GM18909 (cell line): ENCODE data around the gene CCDC13.

Experiments
- ATAC-seq: cut with Tn5 transposase; IDR thresholded peaks from one replicate; pipeline ENCODE4 v1.9.1; 2021; ENCODE audit warnings: mild to moderate bottlenecking; ENCODE audit not compliant: unreplicated experiment, poor library complexity

Gene CCDC13

DNA sequence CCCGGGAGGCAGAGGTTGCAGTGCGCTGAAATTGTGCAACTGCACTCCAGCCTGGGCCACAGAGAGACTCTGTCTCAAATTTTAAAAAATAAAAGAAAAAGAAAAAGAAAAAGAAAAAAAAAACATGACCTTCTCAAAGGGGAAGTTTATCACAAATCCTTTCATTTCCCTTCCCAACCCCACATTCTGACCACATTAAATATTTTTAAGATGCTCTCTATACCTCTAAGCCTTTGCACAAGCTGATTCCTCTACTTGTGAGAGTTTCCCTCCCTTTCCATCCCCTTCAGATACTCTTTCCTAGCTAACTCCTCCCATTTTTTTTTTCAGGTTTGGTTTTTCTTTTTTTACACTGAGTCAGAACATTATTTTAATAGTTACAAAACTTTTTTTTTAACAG lies 27.2 kb upstream of the CCDC13 start:
- no peak for ATAC-seq

DNA sequence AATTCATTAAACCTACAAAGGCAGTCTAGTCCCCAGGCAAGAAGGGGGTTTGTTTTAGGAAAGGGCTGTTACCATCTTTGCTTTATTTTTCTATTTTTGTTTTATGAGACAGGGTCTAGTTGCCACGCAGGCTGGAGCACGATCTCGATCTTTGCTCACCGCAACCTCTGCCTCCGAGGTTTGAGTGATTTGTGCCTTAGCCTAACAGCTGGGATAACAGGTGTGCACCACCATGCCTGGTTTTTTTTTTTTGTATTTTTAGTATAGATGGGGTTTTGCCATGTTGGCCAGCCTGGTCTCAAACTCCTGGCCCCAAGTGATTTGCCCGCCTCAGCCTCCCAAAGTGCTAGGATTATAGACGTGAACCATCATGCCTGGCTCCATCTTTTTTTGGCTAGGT lies 26.3 kb upstream of the CCDC13 start:
- no peak for ATAC-seq

DNA sequence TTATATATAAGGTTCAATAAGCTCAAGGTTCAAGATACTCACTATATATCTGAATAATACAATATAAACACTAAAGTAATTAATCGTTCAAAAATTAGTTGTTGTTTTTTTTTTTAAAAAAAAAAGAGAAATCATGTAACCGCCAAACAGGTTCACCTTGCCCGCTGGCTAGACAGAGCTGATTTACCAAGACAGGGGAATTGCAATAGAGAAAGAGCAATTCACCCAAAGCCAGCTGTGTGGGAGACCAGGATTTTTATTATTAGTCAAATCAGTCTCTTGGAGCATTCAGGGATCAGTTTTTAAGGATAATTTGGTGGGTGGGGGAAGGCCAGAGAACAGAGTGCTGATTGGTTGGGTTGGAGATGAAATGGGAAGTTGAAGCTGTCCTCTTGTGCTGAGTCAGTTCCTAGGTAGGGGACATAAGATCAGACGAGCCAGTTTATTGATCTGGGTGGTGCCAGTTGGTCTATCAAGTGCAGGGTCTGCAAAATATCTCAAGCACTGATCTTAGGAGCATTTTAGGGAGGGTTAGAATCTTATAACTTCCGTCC lies 23.4 kb upstream of the CCDC13 start:
- ATAC-seq = no peak

DNA sequence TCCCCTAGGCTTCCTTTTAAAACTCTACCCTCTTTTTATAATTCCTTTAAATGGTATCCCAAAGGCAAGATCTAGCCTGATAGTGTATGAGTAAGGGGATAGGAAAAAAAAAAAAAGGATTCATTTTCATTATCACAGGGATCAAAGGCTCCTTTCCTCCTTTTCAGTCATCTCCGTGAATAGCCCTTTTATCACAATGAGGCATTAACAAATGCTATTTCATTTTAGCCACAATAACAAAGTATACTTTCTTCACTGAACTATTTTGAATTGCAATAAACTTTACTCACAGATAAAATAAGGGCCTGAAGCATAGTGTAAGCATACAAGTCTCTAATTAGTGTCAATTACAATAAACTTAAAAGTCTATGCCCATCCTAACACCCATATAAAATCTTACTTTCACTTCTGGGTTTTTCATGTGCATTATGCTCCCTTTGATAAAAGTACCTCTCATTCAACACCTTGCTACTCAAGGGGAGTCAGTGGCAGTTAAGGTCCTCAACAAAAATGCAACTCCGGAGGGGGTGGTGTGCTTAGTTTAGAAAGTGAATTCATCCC lies 22.6 kb upstream of the CCDC13 start:
- ATAC-seq = no peak

DNA sequence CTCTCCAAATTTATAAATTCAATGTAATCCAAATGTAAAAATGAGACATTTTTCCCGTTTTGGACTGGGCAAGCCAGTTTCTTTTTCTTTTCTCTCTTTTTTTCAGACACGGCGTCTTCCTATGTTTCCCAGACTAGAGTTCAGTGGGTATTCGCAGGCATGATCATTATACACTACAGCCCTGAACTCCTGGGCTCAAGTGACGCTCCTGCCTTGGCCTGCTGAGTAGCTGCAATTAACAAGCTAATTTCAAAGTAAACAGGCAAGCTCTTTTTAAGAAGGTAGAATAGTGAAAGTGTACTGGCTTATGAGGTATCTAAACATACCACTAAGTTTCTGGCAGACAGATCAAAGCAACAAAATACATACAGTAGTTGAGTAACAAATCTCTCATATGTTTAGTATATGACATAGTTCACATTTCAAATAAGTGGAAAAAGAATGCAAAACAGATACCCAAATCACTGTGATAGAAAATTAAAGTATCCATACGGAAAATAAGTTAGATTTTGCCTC lies 17.7 kb upstream of the CCDC13 start:
- no peak for ATAC-seq

DNA sequence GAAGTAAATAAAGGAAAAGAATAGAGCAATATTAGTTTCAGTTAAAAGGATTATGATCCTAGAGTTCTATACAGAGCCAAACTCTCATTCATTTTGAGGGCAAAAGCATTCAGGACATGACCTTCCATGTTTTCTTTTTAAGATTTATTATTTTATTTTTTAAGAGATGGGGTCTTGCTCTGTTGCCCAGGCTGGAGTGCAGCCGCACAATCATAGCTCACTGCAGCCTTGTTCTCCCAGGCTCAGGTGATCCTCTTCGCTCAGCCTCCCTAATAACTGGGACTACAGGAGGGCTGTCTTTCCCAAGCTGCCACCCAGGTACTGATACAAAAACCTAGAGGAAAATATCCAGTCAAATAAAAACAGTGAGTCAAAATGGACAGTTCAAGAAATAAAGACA lies 13.6 kb upstream of the CCDC13 start:
- ATAC-seq = no peak

DNA sequence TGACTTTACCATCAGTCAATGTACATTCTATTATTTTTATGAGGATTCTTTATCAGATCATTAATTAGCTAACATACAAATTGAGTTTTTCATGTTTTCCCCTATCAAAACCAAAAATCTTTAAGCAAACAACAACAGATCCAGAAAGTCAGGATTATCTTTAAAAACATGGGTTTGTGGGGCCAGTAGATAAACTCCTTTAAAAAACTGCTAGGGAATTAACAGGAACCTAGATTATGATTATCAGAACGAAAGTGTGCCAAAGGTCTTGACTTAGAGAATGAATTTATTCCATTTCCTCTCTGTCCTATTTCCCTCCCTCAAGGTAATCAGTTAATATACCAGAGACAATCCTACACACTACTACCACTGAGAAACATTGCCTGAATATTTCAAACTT lies 13.2 kb upstream of the CCDC13 start:
- ATAC-seq = no peak

DNA sequence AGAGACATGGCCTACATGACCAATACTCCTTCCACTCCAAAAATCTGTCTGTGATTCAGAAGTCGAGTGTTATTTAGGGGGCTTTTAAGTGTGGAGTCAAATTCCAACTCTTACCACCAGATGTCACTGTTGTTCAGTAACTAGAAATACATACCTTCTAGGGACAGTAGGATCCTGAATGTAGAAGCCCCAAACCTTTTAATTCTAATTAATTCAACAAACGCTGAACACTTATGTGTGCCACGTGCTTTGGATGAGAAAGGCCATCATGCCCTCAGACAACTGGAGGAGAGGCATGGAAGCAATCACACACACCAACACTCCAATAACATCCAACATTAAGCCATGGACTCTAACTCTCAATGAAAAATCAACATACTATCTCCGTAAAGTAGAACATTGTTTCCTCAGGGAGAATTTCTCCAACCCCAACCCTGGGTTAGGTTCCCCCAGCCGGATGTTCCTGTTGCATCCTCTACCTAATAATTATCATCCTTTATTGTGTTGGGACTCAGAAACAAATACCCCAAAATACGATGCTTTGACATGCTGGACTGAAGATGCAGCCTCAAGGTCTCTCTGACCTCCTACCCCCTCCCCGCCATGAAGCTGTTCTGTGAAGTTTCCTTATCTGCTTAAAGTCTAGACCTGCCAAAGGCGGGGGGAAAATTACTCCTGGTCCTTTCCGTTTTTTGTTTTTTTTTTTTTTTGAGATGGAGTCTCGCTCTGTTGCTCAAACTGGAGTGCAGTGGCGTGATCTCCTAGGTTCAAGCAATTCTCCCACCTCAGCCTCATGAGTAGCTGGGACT lies 8.0 kb upstream of the CCDC13 start:
- ATAC-seq = peak; percentile 69

DNA sequence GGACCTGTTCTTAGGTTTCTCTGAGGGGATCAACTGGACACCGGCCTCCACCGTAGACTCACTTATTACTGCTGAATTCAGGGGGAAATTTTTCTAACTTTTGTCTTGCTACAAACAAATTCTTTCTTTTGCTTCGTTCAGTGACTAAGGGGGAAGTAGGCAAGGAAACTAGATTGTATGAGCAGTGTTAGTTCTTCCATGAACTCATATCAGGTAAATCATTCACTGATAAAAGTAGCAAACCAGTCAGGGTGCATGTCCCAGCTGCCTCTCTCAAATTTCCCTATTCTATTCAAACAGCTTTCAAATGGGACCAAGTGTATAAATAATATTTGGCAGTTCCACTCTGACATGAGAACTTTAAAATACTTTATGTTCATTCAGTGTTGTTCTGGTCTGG lies 7.3 kb upstream of the CCDC13 start:
- ATAC-seq = no peak

DNA sequence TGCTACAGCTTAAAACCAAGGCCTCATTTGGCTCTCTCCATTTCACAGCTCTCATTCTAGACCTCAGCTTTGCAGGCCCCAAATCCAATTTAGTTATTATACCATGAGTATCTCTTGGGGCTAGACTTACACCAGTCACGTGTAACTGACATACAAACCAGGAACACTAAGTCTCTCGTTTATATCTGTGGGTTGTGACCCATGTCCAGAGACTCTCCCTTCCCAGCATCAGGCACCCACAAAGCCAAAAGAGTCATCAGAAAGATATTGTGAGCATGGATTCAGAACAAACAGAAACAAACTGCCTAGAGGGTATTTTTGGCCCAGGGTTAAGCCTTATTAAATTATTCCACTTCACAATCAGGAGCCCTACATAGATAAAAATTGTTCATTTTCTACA lies 5.6 kb upstream of the CCDC13 start:
- ATAC-seq = no peak

DNA sequence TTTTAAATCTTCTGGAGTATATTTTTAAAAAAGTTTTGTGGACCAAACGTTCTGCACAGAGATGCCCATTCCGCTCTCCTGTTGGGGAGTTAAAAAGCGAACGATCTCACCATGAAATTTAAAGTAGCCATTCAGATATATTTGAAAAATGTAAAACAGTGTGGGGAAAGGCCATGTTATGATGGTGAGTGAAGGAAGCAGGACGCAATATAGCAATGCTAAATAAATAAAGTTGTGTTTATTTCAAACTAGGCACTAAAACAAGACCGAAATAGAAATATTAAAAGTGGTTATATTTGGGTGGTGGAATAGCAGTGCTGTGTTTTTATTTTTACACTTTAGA lies 327 bp upstream of the CCDC13 start:
- no peak for ATAC-seq

DNA sequence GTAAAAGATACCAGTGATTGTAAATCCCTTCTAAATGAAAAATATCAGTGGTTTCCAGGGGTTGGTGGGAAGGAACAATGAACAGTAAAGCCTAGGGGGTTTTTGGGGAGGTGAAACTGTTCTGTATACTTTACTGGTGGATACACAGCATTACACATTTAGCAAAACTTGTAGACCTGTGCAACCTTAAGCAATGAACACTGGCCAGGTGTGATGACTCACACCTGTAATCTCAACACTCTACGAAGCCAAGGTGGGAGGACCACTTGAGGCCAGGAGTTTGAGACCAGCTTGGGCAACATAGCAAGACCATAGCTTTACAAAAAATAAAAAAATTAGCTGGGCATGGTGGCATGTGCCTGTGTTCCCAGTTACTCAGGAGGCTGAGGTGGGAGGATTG lies 1.8 kb downstream of the CCDC13 start:
- ATAC-seq = no peak

DNA sequence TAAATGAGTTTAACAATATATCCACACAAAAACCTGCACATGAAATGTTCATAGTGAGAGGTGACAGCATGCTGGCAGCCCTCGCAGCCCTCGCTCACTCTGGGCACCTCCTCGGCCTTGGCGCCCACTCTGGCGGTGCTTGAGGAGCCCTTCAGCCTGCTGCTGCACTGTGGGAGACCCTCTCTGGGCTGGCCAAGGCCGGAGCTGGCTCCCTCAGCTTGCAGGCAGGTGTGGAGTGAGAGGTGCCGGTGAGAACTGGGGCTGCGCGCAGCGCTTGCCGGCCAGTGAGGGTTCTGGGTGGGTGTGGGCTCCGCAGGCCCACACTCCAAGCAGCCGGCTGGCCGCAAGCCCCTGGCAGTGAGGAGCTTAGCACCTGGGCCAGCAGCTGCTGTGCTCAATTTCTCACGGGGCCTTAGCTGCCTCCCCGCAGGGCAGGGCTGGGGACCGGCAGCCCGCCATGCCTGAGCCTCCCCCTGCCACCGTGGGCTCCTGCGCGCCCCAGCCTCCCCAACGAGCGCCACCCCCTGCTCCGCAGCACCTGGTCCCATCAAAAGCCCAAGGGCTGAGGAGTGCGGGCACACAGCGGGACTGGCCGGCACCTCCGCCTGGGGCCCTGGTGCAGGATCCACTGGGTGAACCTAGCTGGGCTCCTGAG lies 3.4 kb downstream of the CCDC13 start:
- no peak for ATAC-seq

DNA sequence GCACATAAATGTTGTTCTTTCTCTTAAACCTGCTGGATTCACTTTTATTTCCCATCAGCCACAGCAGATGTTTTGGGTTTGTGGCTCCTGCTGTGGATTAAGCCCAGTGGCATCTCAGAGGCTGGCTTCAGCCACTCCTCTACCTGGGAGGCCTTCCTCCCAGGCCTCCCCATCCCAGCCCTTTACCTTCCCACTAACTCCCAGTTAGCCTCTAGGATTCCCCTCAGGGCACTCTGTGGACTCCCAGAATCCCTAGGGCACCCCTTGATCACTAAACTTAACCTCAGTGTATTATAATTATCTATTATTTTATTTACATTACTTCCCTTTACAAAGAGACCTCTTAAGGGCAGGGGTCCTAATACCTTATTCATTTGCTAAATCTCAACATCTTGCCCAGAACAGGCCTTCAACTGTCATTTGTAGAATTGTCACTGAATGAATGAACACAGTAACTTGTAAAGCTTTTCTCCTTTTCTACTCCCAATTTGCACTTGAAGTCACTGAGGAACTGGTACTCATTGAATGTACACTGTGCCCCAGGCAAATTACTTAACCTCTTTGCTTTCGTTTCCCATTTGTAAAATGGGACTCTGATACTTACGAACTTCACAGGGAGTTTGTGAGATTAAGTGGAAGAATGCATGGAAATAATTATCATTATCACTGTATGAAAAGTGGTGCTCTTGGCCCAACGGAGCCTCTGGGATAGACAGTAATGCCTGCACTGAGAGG lies 8.3 kb downstream of the CCDC13 start:
- no peak for ATAC-seq

DNA sequence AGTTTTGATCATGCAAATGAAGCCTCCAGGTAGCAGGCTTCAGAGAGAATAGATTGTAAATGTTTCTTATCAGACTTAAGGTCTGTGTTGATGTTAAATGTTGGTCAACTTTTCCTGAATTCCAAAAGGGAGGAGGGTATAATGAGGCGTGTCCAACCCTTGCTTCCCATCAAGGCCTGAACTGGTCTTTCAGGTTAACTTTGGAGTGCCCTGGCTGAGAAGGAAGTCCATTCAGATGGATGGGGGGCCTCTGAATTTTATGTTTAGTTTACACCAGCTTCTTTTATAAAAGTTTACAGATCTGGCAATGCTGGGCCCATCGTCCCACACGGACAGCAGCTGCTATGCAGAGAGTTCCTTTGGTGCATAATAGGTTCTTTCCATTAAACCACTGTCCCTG lies 8.9 kb downstream of the CCDC13 start:
- no peak for ATAC-seq

DNA sequence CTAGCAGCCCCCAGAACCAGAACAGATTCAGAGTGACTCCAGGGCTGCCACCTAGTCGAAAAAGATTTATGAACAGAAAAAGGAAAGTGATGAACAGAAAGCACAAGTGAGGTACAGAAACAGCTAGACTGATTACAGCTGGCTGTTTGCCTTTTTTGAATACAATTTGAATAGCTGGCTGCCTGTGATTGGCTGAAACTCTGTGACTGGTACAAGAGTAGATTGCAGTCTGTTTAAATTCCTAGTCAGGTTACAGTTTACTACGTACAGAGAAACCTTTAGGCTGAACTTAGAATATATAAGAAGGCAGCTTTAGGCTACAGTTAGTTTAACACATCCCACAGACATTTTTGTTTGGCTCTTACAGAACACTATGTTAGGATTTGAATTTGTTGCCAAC lies 10.0 kb downstream of the CCDC13 start:
- ATAC-seq = peak; percentile 55

DNA sequence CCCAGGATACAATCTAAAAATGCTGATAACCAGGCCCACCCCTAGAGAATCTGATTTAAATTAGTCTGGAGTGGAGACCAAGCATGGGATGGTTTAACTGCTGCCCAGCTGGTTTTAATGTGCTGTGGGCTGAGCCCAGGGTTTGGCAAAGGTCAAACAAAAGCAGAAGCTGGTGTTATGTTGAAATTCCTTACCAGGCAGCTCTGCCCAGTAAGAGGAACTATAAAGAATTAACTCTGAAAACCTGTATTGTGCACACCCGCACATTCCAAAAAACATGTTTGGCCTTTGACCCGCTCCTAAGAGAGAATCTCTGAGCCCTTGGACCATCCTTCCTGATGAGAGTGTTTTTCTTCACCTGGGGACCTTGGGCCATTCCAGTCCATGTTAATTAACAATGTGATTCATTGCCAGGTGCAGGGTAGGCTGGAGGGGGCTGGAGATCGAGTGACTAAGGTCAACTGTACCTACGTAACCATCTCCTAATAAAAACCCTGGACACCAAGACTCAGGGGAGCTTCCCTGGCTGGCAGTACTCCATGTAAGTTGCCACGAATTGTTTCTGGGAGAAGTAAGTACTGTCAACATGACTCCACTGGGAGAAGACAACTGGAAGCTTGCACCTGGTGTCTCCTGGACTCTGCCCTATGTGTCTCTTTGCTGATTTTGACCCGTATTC lies 10.9 kb downstream of the CCDC13 start:
- ATAC-seq = no peak

DNA sequence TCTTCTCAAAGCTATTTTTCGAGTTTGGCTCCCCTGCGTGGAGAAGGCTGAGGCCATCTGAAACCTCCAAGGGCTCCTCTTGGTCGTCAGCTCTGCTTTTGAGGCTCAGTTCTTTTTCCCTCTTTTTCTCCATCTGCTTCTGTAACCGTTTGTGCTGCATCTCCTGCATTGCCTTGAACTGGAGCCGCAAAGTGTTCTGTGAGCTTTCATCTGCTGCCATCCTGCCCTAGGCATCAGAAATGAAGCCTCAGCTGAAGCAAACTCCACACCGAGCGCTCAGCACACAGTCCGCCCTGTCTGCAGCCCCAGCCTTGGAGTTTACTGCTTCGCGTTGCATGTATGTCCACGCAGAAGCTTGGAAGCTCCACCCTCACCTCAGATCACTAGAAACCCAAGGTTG lies 14.9 kb downstream of the CCDC13 start:
- no peak for ATAC-seq

DNA sequence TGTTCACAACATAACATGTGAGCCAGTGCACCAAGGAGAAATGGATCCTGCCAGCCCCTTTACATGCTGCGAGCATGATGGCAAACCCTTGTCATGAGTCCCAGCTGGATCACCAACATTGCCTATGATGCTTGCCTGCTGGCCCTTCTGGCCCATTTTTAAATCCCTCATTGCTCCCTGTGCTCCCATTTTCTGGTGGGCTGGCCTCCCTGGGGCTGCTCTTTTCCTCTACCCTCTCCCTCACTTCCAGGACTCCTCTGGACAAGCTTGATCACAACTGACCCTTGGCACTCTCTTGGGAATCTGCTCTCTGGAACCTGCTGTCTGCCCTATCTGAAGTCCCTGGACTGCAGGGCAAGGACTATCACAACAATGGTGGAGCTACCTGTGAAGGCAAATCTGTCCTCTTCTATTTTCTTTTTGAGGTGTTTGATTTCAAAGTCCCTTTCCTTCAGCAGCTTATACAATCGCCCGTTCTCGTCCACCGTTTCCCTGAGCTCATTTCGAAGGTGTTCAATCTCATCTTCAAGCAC lies 16.3 kb downstream of the CCDC13 start:
- no peak for ATAC-seq
